Inflammatory macrophage (primary cell): ENCODE results near the gene DHRSX.
A peak's percentile ranks its signal among the peaks of the same experiment; 100 is the strongest.

Source experiments
- DNase-seq, 2 donors: peaks; one replicate each; pipeline ENCODE4 v3.0.0-alpha.2; 2020 to 2022

DHRSX gene

DNA sequence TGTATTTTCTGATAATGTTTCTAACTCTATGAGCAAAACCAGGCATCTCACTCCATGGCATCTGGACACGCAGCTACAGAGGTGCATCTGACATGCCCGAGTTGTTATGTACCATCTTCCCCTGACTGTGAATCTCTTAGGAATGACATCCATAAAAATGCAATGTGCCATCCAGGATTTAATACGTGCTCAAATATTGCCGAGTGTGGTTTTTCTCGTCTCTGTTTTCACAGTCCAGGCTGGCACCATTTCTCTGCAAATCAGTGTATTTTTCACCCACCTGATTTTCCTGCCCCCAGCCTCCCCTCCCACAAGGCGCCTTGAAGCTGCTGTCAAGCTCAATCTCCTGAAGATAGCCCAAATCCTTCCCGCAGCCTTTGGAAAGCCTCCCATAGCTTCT, 154.6 kb downstream of the DHRSX start:
- DNase-seq, result no peak

DNA sequence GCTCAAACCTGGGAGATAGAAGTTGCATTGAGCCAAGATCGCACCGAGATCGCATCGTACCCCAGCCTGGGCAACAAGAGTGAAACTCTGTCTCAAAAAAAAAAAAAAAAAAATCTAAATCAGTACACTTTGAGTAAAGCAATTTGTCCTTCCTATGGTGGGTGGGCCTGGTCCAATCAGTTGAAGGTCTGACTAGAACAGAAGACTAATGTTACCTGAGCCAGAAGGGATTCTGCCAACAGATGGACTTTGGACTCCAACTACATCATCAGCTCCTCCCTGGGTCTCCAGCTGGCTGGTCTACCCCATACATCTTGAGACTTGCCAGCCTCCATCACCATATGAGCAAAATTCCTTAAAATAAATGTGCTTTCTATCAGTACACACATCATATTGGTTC, 155.2 kb downstream of the DHRSX start:
- DNase-seq, result no peak

DNA sequence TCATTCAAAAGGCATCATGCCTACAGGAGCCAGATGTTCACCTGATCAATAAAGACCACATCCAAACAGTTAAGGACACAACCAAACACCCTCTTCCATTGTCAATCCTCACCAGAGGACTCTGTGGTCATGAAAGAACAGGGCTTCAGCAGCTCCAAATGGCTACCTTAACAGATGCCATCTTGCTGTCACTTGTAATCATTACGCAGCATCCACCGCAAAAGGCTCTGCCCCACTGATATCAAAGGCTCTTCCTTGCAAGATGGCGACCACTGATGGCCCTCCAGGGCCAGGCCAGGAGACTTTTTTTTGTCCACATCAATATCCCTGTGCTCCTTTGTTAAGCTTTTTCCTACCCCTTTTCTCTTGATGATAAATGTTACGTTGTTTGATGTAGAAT, 157.4 kb downstream of the DHRSX start:
- DNase-seq, result no peak

DNA sequence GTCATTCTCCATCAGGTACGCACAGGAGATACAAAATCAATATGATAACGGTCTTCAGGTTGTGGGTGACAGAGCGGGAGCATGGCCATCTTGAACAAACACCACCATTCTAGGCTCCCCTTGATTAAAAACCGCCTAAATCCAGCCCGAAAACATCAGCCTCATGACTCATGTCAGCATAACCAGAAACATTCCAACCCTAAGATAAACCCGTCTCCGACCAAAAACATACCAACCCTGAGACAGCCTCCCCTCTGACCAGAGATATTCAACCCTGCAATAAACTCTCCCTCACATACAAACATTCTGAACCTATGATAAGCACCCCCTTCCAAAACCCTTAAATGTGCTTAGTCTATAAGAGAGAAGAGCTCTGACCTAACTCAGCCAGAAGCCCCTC, 157.9 kb downstream of the DHRSX start:
- DNase-seq, result no peak

DNA sequence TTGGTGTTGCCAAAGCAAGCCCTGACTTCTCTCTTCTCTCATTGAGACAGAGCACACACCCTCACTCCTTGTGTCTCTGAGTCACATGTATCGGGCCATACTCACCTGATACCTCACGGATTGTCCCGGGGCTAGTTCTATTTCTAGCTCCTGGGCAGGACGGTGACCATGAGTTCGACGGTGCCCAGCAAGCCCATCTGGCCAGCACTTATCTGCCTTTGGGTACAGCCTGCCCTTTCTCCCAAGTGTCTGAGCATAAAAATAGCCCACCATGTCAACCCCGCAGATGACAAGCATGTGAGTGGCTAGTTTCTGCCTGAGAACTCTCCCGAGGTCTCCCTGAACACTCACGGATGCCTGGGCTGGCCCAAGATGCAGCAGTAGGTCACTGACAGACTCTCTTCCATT, 158.5 kb downstream of the DHRSX start:
- DNase-seq, result no peak

- DNase-seq, result no peak
Observed at GRCh38 chrX:2340991-2341390, 159.8 kb downstream of the DHRSX start.

GRCh38 chrX:2336181-2336580, 164.6 kb downstream of the DHRSX start:
- DNase-seq, result no peak

- no peak for DNase-seq
Observed at GRCh38 chrX:2334237-2334636, 166.5 kb downstream of the DHRSX start.

GRCh38 chrX:2332252-2332651, 168.5 kb downstream of the DHRSX start:
- no peak for DNase-seq

- no peak for DNase-seq
Observed at GRCh38 chrX:2330910-2331309, 169.9 kb downstream of the DHRSX start.

GRCh38 chrX:2330487-2330886, 170.3 kb downstream of the DHRSX start:
- no peak for DNase-seq

DNA sequence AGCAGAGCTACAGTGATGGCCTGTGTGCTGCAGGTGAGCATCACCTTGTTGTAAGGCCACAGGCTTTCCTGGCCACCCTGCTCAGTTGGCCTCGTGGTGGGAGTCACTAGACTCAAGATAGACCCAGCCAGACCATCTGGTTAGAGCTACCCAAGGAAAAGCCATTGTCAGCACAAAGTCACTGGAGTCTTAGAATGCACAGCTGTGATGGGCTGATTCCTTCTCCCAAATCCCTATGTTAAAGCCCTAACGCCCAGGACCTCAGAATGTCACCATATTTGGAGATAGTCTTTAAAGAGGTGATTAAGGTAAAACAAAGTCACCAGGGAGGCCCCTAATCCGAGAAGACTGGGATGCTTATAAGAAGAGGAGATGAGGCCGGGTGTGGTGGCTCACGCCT, 173.4 kb downstream of the DHRSX start:
- DNase-seq, result no peak

- peak; percentile 44 to 66 for DNase-seq
Observed at GRCh38 chrX:2325076-2325784, 175.5 kb downstream of the DHRSX start.

DNA sequence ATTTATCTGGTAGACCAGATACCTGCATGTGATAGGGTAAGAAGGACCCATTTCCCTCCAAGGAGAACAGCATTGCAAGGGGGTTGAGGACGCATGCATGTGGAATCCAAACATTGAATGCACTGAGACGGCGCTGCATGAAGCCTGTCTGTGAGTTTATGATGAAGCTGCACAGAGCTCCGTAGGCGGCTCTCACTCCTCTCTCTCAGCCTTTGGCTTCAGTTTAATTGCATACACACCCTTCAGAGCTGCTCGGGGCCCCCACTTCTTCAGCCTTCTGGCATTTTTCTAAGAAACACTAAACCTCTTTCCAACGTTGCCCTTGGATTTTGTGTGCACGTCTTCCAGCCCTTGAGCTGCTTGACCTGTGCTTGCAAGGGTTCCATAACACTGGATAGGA, 176.6 kb downstream of the DHRSX start:
- DNase-seq, result no peak

DNA sequence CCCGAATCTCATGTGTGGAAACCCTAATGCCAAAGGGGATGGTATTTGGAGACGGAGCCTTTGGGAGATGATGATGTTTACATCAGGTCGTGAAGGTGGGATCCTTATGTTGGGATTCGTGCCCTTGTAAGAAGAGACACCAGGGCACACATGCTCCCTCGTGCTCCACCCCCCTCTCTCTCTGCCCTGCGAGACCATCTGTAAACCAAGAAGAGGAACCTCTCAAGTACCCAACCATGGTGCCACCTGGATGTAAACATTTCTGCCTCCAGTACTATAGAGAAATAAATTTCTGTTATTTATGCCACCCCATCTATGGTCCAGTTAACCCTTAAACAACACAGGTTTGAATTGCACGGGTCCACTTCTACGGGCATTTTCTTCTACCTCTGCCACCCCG, 179.4 kb downstream of the DHRSX start:
- no peak for DNase-seq

DNA sequence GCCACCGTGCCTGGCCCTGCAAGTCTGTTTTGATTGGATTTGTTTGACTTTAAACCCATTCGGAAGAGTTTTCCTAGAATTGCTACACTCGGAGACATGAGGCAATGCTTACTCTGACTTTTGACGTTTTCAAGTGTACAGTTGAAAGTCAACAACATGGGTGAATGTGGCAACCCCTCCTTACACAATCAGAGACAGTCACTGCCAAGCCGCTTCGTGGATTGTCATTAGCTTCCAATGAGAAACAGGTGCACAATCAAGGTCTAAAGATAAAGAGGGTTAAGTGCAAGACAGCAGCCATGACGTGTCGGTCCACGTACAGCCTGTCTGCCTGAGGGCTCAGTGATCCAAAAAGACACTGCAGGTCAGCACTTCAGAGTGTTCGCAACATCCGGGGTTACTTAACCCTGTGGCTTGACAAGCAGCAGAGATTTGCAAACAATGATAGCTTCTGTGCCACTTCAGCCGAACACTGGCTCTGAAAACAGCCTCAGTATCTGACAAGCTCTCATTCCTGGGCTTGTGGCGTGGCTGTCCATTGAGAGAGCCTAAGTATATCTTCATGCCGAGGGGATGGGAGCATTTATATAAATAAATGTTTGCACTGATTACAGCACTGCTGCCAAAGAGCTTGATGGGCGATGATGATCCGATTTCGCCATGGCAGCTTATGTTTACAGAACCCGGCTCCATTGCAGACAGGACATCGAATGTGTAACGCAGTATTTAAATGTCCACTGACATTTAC, 180.0 kb downstream of the DHRSX start:
- DNase-seq, result peak; percentile 77 to 83

DNA sequence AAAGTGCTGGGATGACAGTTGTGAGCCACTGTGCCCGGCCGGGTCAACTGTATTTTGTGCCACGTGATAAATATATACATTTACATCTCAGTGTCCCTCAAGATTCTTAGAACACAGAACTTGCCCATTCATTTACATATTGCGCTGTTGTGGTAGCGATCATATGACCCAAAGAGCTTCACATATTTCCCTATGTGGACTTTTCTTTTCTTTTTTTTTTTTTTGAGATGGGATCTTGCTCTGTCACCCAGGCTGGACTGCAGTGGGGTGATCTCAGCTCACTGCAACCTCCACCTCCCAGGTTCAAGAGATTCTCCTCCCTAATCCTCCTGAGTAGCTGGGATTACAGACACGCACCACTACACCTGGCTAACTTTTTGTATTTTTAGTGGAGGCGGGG, 180.7 kb downstream of the DHRSX start:
- DNase-seq, result no peak

GRCh38 chrX:2318371-2318770, 182.4 kb downstream of the DHRSX start:
- no peak for DNase-seq

DNA sequence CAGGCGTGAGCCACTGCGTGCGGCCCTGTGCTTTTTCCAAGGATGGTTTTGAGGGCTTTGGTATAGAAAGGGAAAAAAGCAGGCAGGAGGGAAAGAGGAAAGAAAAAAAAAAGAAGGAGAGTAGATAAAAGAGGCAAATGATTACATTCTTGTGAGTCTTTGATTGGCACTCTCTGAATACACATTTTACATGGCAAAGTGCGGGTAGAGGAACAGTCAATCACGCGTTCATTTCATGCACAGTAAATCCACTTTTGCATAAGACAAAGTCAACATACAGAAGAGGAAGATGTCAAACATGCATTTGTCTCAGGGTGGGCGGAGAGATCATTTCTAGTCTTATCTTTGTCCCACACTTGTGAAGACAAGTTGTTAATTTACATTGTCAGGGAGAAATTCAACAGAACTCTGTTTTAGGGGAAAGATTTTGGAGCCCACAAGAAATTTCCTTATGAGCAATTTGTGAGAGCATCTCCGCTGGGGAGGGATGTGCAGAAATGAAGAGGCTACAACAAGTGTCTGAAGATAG, 183.2 kb downstream of the DHRSX start:
- no peak for DNase-seq

DNA sequence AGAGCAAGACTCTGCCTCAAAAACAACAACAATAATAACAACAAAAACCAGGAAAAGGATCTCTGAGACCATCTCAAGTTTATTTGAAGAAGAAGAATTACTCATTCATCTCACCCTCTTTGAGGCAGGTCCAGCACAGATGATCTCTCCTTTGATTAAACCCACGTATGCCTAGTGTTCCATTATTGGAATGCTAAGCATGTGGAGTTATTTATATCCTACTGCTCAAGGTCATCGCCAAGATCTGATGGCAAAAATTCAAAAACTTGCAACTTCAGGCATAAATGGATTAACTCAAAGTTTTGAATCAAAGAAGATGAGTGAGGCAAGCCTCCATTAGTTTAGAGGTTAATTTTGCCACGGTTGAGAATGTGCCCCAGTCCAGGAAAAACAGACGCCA, 184.2 kb downstream of the DHRSX start:
- DNase-seq, result no peak

- no peak for DNase-seq
Observed at GRCh38 chrX:2315434-2315833, 185.3 kb downstream of the DHRSX start.

DNA sequence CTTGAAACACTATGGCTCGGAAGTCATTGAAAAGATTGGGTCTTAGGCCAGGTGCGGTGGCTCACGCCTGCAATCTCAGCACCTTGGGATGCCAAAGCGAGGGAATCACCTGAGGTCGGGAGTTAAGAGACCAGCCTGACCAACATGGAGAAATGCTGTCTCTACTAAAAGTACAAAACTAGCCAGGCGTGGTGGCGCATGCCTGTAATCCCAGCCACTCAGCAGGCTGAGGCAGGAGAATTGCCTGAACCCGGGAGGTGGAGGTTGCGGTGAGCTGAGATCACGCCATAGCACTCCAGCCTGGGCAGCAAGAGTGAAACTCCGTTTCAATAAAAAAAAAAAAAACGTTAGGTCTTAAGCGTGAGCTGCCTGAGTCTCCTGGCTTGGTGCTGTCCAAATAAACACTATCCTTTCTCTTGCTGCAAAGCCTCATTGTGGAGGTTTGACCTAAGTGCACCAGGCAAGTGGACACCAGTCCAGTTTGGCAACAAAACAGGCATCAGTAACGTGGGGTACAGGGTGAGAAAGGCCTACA, 185.9 kb downstream of the DHRSX start:
- no peak for DNase-seq

GRCh38 chrX:2313864-2314640, 186.7 kb downstream of the DHRSX start:
- DNase-seq, result no peak
